HS-5 (cell line): ENCODE results near the gene CBX8.

Source experiments
- DNase-seq: peaks from one replicate; pipeline ENCODE4 v3.0.0-alpha.2; 2012; ENCODE audit warnings: low read depth

CBX8 gene

GRCh38 chr17:79819534-79820276, 22.8 kb upstream of the CBX8 start:
- no peak for DNase-seq

GRCh38 chr17:79819085-79819484, 22.2 kb upstream of the CBX8 start:
- DNase-seq, result no peak

- DNase-seq, result no peak
Observed at GRCh38 chr17:79818026-79818758, 21.3 kb upstream of the CBX8 start.

GRCh38 chr17:79815836-79816461, 19.1 kb upstream of the CBX8 start:
- DNase-seq, result no peak

DNA sequence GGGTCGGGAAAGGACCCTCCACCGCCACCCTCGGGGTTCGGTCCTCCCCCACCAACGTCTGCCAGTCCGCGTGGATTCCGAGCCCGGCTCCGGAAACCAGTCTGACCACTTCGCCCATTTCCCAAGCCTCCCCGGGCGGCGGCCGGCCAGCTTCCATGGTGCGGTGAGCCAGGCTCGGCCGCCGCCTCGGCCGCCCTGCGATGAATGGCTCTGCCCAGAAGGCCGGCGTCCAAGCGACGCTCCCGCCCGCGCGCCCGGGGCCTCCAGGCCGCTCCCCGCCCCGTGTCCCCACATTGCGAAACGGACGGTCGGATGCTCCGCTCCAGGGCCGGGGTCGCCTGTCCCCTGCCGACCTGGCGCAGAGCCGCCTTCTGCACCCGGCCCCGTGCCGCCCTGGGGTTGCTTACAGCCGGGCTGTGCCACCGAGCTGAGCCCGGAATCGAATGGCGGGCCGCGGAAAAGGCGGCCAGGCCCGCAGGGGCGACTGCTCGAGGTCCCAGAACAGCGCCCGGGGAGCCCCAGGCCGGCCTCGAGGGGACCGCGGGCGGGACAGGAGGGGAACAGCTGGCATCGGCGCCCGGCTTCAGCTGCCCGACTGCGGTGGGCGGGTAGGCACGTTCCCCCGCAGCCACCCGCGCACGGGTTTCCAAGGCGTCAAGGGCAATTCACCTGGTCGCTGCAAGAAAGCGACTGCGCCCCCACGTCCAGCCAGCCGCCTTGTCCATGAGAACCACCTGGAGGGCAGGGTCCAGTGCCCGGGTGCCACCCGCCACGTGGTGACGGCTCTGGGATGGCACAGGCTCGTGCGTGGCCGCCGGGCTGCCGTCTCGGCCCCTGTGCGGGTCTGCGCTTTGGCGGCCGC, 18.3 kb upstream of the CBX8 start:
- no peak for DNase-seq

DNA sequence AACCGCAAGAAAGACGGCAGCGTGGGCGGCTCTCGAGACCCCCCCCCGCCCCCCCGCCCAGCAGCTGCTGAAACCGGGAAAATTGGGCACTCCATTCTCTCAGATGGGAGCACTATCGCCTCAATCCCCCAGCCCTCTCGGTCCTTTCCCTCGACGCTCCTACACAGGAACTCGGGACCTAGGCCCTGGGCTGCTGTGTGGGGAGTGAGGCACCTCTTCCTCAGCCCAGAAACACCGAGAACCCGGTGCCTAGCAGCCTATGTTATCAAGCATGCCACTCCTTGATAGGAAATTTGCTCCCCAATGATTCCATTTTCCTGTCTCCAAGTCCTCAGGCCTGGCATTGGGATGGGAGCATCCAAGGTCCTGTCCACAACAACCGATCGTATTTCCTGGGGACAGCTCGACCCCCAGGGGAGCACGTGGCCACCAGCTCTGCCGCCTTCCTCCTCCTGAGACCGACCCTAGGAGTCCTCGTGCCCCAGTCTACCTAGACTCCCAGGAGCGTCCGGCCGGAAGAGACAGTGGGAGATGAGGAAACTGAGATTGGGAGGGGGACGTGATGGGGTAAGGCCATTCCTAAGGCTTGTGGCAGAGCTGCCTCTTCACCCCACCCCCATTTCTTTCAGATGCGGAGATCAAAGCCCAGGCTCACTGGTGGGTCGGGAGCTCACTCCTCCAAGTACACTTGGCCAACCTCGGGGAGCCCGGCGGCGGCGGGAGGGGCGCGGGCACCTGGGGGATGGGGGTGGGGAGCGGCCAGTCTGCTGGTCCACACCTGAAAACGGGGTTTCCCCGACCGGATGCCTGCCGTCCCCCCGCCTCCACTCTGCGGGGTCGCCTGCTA, 17.5 kb upstream of the CBX8 start:
- no peak for DNase-seq

DNA sequence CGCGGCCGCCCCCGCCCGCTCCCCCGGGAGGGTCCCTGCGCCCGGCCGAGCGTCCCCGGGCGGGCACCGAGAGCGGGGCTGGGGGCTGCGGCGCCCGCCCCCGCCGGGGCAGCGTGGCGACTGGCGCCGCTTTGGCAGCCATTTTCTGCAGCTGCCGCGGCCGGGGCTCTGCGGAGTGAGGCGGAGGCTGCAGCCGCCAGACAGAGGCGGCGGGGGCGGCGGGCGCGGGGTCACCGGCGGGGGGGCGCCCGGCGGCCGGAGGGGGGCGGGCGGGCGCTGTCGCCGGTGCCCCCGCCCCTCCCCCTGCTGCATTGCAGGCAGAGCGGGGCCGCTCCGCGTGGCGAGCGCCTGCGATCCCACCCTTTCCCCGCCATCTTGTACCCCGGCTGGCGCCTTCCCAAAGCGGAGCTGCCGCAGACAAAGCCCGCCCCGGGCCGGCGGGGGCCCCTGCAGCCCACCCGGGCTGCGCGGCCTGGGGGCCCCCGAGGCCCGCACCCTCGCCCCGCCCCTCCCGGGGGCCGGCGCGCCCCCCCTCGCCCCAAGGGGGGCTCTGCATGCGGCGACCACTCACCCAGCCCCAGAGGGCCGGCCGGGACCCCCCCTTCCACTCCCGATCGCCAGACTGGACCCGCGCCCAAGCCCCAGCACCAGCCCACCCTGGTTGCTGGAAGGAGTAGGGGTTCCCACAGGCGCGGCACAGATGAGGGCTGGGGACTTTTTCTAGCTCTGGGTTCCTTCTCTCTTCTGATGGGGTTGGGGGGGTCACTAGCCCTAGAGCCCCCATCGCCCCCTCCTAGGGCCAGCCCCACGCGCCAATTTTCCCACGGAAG, 16.6 kb upstream of the CBX8 start:
- no peak for DNase-seq

GRCh38 chr17:79812353-79813258, 15.7 kb upstream of the CBX8 start:
- no peak for DNase-seq

GRCh38 chr17:79811868-79812352, 15.0 kb upstream of the CBX8 start:
- DNase-seq, result no peak

DNA sequence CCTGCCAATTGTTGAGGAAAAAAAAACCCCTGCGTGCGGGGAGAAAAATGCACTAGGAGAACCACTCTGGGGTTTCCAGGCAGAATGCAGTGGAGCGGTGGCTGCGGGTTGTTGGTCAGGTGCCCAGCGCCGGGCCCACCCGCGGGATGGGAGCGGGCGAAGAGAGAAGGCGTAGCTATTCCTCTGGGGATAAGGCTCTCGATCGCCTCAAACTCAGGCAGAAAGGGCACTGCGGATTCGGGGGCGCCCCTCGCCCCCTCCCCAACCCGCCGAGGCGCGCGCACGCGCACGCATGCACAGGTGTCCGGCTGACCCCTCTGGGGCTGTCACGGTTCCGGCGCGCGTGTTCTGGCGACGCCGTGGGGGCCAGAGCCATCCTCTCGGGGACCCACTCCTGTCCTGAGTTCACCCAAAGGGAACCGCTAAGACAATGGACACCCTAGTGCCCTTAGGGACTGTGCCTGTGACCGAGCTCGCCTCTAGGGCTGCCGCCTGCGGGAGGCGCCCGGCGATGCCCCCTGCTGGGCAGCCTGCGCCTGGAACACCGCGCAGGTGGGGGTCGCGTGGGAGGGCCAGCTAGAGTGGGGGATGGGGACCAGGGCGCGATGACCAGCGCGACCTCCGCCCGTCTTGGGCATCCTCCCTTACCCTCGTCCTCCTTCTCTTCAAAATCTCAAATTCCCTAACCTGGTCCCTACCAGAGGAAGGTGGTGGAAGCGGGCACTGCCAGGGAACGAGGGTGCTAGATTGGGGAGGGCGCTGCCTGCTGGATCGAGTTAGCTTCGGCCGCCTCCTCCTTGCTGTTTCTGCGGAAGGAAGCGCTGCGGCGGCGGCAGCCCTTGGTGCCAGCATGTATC, 14.4 kb upstream of the CBX8 start:
- DNase-seq, result no peak

- DNase-seq, result no peak
Observed at GRCh38 chr17:79810130-79811010, 13.5 kb upstream of the CBX8 start.

DNA sequence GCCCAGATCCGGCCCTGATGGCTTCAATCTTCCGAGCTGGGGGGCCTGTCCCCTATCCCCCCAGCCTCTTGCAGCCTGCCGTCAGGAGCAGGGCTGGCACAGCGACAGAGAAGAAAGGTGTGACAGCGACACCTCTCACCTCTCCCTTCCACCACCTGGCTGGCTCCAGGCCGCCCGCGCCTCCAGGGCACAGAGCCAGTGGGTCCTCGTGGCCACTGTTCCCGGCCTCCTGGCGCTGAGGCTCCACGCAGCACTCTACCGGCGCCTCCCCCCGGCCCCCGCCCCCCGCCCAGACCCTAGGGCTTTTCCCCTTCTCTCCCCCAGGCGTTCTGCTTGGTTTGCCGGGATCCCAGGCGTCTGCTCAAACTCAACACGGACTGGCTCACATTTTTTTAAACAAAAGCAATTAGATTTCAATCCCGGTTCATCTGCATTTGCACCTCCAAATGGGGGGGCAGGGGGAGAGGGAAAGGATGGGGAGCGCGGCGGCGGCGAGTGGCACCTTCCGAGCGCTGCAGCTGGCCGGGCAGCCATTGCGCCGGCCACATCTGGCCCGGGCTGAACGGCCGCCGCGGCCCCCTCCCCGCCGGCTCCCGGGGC, 12.8 kb upstream of the CBX8 start:
- no peak for DNase-seq

DNA sequence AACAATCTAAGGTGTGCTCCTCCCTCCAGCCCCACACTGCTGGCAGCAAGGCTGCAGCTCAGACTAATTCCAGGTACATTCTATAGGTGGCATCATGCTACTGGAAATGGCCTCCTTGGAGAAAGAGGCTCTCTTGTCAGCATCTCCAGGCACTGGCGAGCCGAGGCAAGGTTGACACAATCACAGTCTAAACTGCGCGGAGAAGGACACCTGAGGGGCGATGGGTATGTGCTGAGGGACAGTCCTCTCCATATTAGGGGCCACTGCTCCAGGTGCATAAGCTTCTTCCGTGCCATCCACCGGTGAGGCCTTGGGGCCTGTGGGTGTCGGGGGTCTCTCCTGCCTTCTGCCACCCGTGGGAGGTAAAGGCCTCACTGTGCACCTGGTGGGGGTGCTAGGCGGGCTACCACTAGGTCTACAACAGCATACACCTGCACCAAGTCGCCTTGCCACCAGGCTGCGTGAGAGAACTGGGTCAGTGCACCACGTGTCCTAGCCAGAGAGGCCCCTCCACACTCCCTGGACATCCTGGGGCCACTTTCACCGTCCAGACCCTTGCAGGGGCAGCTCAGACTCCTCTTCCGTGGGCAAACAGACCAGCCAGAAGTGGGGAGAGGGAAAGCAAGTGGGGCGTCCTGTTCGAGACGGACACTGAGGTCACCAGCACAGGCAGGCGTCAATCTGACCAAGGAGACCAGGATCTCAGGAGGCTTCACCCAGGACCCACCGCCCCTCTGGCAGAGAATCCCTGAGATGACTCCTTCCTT, 12.1 kb upstream of the CBX8 start:
- no peak for DNase-seq

GRCh38 chr17:79806863-79807720, 10.2 kb upstream of the CBX8 start:
- no peak for DNase-seq

- no peak for DNase-seq
Observed at GRCh38 chr17:79806446-79806760, 9.5 kb upstream of the CBX8 start.
